Measurements from ENCODE around the gene VAC14.

Gene VAC14

DNA sequence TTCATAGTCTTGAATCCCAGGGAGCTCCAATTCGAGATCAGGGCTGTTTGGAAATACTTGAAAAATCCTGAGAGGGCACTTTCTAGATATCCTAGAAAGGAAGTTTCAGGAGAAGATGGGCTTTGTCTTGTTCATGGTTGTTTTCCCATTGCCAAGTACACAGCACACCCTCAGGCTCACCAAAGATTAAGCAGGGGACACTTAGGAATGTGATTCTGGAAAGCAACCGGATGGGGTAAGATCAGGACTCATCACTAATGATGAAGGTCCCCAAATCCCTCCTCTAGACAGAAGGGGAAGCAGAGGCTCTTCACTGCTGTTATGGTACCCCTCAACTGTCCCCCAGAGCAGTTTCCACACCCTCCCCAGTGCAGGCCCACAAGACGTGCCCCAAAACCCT, 40.7 kb downstream of the VAC14 start:
- no peak for DNase-seq (ENCODE audit: low read depth)

DNA sequence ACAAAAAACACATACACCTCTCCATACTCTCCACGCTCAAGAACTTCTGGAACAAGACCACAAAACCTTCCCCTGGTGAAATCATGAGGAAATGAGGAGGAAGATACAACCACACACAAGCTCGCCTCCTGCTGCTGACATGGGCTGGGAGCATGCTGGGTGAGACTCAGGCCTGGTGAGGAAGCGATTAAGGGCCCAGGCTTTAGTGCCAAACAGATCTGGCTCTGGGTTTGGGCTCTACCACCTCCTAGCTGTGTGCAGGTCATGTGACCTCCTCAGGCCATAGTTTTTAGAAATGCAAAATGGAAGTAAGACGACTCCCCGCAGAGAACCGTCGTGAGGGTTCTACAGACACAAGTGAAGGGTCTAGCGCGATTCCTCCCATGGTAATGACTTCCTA, 41.3 kb downstream of the VAC14 start:
- DNase-seq (ENCODE audit: low read depth): no peak

DNA sequence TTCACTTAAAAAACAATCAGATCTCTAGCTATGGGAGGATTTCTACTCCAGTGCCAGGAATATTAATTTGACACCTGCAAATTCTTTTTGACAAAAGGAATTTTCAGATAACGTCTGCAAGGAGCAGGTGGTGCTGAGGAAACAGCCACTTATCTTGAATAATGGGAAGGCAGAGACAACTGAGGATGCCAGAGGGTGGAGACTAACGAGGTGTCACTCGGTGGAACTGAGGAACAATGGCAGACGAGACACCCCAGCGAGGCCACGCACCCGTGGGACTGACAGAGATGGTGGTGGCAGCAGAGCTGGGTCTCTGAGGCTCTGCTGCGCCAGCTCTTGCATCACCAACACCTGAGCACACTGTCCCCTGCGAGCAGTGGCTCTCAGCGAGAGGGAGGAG, 42.2 kb downstream of the VAC14 start:
- DNase-seq (ENCODE audit: low read depth): no peak

DNA sequence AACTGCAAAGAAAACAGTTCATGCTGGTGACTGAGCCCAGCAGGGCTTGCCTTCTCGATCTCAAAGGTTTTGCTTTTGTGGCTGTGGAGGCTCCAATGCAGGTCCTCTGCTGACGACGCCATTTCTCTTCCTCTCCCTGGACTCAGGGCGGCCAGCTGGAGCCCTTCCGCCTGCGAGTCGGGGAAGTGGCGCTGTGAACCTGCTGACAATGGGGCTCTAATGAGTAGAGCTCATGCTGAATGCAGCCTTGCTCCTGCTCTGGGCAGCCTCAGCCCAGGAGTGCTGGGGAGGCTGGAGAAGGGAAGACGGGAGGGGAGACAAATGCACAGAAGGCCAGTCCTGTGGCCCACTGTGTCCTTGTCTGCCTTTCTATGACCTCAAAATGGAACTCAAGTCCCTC, 43.8 kb downstream of the VAC14 start:
- no peak for DNase-seq (ENCODE audit: low read depth)

DNA sequence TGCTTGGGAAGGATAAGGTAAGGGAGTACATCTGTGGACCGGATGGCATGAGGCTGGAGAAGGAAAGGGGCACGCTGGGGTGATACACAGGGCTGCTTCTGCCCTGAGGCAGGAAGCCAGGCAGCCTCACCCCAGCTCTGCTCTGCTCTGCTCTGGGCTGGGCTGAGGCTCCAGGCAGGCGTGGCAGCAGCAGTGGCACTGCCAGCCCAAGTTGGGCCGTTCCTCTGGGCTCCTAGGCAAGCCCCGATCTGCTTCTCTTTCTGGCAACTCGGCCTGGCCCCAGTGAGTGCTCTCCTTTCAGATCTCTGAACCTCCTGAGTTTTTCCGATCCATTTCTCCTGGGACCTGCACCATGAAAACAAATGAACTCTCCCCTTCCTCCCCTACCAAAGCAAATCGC, 44.9 kb downstream of the VAC14 start:
- DNase-seq (ENCODE audit: low read depth): no peak

DNA sequence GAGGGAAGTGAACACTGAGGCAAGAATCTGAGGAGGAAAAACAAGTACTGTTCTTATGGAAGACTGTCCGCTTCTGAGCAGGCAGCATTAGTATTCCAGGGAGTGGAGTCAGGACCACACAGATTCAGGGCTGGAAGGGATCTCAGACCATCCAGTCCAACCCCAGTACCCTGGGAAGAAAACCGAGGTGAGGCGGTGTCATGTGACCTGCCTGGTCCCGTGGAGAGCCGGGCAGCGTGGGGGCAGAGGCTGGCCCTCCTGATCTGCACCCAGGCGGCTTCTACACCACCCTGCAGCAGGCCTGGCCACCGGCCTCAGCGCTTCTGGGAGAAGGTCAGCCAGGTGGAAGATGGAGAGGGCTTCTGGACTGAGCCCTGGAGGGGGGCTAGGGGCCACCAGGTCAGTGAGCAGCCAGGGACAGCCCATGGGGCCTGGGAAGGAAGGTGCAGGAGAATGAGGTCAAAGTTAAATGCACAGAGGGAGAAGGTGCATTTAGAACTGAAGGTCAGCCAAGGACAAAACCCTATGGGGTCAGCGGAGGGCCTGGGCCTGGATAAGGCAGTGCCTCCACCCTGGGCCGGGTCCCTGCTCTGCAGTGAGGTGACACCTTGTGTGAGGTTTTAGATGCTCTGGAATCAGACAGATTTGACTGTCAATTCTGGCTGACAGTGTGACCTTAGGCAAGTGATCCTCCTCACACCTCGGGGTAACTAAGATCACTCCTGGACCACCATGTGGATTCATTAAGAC, 45.9 kb downstream of the VAC14 start:
- DNase-seq (ENCODE audit: low read depth): no peak

DNA sequence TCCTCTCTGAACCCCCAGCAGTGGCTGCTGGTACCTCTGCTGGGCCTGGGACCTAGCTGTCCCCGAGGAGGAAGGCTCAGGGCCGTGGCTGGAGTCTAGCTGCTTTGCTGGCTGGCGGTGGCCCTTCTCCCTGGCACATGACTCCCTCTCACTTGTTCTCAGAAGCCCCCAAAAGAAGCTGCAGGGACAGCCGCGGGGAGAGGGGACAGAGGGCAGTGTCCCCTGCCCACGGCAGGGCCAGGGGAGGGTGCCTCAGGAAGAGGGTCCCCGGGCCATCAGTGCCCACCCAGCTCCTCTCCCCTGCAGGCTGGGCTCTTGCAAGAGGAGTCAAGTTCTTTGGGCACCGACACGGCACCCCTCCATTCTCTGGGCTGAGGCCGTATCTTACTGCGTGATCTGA, 46.6 kb downstream of the VAC14 start:
- DNase-seq (ENCODE audit: low read depth): no peak

DNA sequence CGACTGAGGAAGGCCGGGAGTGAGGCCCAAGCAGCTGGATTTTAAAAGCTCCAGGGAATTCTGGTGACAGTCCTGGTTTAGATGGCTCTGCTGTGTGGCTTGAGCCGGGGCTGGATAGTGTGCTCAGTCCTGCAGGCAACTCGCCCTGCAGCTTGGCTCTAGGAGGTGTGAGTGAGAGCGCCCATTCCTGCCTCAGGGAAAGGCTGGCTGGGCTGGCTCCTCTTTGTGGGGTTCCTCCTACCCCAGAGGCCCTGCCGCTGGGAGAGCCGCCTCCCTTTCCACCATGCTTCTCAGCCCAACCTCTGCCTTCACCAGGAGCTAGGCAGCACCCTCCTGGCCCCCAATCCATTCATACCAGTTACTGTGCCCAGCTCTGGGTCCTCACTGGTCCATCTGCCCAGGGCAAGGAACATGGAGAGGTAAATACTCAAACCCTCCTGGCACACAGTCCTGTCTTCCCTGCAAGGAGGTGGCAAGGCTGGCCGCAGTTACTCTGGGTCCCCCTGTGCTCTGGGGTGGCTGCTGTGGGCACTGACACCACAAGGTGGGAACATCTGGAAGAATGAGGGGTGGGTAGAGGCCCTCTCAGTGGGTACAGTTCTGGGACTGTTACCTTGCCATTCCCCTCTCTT, 47.1 kb downstream of the VAC14 start:
- no peak for DNase-seq (ENCODE audit: low read depth)

DNA sequence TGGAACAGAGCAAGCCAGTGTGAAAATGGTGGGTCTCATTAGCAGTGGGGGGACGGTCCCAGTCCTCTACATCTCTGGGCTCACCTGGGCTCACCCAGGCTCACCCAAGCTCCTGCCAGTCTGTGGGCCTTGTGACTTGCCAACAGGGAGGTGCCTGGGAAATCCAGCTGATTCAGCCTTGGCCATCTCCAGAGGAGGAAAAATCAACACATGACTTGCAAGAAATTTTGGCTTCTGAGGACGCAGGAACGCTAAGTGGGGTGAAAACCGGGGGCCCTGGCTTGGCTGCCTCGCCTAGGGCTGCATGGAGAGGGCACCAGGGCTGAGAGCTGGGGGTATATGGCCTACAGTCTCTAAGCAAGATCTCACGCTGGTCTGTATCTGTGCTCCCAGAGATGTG, 47.7 kb downstream of the VAC14 start:
- DNase-seq (ENCODE audit: low read depth): no peak

DNA sequence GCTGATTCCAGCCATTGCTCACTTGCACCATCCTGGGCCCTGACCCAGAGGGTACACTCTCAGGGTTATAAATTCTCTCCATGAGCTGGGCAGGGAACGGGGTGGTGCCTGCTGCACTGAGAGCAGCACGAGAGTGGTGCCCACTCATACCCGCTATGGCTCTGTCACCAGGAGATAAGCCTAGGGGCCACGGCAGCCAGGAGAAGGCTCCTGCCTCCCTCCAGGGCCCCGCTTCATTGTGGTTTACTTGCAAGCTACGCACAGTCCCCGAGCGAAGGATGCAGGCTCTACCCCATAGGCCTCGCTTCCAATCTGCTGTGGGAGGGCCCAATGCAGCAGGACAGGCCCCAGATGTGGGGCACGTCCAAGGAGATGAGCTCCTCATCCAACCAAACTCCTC, 48.5 kb downstream of the VAC14 start:
- no peak for DNase-seq (ENCODE audit: low read depth)

DNA sequence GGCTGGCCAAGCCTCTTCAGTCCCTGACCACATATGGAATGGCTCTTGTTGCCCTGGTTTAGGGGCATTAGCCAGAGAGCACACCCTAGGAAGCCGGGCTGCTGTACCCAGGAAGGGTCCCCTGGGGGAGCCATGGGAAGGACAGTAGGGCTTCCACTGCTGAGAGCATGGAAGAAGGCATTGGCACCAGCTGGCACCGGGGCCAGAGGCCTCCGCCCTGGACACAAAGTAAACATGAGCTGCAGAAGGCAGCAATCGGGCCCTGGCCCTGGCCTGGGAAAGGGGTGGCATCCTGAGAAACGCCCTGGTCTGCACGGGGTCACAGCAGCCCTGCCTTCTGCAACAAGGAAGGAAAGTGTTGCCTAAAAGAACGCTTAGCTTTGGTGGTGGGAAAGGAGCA, 49.4 kb downstream of the VAC14 start:
- no peak for DNase-seq (ENCODE audit: low read depth)

DNA sequence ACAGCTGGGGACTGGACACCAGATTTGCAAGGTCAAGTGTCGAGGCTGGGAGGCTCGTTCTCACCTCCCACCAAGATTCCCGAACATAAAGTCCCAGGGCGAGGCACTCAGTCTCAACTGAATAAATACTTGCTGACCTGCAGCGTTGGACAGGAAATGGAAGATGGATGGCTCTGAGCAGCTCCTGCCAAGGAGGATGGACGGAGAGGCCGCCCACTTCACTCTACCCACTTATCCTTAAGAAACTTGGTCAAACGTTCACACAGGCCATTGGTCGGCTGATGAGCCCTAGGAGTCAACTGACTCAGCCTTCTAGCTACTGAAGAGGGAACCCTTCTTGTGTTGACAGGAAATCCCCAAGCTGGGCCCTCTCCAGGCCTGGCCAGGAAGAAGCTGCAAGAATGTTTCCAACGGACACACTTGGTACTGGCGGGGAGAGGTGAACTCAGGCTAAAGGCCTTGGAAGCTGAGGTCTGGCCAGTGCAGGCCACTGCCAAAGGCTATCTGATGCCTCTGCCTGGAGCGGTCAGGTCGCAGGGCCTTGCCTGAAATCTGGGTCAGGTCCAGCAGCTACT, 50.0 kb downstream of the VAC14 start:
- DNase-seq (ENCODE audit: low read depth): no peak

DNA sequence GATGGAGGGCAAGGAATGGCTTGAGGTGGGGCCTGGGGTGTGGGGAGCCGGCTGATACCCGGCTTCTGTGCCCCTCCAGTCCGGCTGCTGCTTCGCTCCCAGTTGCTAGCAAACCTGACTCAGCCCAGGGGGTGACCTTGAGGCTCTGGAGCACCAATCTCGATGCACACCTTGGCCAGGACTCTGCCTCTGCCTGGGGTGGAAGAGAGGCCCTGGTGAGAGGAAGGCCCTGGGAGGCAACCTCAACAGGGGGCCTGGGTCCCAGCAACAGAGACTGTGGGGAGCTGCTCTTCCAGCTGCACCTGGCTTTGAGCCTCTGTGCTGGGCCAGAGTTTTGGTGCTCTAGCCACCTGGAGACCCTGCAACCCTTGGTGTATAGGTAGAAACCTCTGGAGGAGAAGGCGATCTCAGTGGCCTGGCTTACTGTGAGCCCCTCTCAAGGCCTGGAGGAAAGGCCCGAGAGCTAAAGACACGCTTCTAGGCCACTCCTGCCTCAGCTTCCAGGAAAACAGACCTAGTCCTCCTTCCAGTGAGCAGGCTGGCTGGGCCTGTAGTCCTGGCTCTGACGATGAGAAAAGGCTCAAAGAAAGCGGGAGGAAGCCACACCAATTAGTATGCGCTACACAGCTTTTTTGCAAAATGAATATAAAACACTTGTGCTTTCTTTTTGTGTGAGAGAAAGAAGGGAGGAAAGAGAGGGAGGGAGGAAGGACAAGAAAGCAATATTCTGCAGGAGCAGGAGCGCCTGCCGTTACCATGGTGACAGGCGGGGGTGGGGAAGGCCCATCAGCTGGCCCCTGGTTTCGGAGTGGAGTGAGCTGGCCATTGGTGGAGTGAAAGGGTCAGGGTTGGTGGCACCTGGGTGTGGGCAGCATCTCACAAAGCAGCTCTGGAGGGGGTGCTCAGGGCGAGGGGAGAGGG, 51.0 kb downstream of the VAC14 start:
- no peak for DNase-seq (ENCODE audit: low read depth)

DNA sequence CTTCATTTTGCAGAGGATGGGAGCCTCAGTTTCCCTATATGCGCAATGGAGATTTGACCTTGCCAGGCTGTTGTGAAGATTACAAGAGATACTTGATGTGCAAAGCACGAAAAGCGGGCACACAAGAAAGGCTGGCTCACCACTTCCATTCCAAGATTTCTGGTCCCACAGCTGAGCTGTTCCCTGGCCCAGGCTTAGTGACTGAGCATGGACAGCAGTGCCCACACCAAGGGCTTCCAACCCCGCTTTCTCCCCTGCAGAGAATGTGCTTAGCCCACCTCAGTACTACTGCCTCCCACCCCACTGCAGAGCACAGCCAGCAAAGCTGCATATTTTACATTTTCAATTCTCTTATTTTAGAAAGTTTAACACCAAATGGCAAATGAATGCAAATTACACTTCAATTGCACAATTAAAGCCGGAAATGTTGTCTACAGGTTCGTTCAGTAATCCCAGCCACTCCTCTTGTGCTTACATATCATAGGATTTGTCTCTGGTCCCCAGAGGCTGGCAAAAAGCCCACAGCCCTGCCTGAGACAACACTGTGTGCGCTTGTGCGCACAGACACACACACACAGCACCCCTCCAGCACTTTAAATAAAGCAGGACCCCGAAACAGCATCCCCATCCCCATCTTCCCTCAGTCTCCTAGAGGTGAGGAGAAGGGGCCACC, 51.8 kb downstream of the VAC14 start:
- no peak for DNase-seq (ENCODE audit: low read depth)

DNA sequence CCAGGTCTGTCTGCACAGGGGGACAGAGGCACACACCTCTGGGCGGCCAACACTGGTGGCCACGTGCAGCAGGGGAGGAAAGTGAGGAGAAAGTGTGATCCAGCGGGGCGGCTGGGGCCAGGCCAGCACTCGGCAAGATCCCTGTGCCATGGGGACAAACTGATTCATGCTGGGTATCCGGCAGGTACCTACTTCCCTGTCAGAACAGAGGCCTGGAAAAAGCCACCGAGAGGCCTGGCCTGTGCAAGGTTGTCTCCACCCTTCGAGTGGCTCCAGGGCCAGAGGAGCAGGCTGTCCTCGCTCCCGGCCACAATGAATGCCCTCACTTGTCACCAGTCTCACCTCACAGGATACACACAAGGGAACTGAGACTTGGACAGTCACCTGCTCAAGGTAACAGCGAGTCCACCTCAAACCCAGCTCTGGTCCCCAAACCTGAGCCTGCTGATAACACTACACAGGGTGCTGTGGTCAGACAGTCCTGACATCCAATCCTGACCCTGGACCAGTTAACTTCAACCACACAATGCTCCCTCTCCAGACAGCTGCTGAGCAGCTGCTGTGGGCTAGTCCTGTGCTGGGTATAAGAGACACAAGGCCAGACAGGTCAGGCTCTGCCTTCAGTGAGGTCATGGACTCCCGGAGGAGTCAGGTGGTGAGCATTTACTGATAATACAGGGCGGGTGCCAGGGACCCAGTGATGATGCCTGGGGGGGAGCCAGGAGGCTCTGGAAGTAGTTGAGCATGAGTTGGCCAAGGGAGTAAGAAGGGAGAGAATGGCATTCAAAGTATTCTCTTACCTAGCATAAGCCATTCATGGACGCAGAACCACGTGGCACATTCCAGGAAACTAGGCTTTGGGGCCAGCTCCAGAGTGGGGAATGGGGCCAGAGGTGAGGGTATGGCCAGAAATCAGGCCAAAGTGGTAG, 53.0 kb downstream of the VAC14 start:
- DNase-seq (ENCODE audit: low read depth): no peak

DNA sequence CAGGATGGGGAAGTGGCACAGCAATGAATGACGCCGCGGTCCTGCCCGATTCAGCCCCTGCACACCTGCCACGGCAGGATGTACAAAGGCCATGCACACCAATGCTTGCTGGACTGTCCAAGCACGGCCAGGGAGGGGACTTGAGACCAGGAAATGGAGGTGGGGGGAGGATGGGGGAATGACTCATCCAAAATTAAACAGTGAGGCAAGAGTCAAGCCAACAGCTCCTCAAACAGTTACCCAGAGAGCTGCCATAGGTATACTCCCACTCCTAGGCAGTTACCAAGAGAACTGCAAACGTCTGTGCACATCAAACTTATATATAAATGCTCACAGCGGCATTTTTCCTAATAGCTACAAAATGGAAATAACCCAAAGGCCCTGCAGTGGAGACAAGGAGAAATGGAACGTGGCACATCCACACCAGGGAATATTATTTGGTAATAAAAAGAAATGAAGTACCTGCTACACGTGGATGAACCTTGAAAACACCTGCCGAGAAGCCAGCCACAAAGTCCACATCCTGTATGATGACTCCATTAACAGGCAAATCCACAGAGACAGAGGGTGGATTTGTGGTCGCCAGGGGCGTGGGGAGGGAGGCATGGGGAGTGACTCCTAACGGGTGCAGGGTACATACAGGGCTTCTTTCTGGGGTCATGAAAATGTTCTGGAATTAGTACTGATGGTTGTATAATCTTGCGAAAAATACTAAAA, 54.1 kb downstream of the VAC14 start:
- DNase-seq (ENCODE audit: low read depth): no peak

DNA sequence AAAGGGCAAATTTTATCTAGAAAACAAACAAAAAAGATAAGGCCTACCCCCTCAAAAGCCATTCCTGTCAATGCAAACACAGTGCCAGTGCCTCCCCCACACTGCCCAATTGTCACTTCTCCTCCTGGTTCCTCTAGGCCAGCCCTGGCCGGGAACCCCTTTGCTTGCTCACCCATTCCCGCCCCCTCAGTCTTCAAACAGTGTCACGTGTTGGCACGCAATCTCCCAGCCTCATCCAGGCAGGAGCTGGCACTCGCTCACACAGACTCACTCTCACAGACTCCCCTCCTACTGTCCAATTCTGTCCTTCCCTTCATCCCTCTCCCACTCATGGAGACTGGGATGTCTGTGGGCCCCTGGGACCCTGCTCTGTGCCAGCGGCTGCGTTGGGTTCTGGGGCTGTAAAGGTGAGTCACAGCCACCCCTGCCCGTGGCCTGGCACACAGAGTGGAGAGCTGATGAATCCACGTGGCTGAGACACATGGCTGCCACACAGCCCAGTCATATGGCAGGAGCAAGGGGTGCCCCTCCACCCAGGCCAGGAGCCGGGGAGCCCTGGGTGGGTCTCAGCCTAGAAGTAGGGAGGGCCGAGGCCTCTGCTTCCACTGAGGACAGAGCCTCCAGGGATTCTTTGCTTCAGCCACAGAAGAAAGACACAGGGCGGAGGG, 54.8 kb downstream of the VAC14 start:
- no peak for DNase-seq (ENCODE audit: low read depth)

DNA sequence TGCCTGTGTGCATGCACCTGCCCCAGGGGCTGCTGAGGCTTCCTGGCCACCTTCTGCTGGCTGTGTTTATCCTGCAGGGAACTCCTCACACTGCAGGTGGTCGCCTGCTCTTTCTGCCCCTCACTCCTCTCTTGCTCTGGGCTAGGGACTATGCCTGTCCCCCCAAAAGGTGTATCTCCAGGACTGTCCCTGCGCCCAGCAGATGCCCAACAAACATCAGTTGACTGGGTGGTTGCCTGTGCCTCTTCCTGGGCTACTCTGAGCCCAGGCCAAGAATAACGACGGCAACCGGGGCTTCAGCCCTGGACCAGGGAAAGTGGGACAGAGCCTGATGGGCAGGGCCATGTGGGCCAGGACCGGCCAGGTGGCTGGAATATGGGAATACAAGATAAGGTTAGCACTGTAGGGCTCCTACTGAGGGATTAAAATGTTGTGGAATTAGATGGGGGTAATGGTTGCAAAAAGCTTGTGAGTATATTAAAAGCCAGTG, 55.4 kb downstream of the VAC14 start:
- DNase-seq (ENCODE audit: low read depth): no peak

DNA sequence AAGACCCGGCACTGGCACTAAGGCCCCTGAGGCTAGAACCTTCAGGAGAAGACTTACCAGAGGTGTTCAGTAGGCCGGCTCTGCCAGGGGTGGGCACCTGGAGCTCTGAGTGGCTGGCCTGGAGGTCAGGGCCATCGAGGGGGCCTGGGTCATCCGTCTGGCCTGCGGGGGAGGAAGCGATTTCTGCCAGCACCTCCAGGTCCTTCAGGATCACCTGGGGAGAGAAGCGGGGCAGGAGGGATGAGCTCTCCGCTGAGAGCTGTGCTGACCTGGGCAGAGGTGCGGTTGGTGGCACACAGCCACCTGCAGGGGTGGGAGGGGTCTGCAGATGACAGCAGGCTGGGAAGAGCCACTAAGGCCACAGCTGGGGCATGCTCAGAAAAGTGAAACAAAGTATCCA, 56.6 kb downstream of the VAC14 start:
- DNase-seq (ENCODE audit: low read depth): no peak

DNA sequence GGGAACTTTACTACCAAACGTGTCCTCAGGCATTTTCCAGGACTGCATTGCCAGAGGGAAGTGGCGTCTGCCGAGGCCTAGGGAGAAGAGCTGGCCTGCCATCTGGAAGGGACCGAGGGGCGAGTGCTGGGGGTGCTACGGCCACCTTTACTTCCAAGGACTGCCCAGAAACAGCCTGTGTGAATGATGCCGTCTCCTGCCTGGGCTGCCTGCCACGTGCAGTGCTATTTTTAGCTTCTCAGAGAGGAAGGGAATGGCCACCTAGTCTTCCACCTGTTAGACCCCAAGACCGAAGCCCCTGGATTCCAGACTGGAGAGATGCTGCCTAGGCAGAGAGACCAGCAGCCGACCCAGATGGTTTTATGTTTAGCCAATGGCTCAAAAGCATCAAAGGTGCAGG, 57.2 kb downstream of the VAC14 start:
- DNase-seq (ENCODE audit: low read depth): no peak

Measured in CMK (cell line).